Measurements from ENCODE around the gene CD72. TPM values are rescaled to one million over a fixed set of nuclear protein-coding genes. Genes with fewer than 3 reads are reported as not detected.
"Not testable (repeated sequence)": the region's sequence is repeated elsewhere in the genome, so short reads cannot be mapped to it uniquely, and the experiment has no call there.

Gene CD72
- total RNA-seq, 1 donor, result 1.1 TPM

GRCh38 chr9:35612843-35613242 is 5.4 kb downstream of the CD72 start:
- no peak overlapping the region for H3K4me3 ChIP-seq (ENCODE audit: low read depth, low read length)
- no peak for DNase-seq (ENCODE audit: low read depth)
- TF ChIP-seq CTCF (IDR thresholded peaks at IDR 0.05; ENCODE audit: insufficient read depth, low read length), result no peak

- DNase-seq (ENCODE audit: low read depth); H3K4me3 ChIP-seq (ENCODE audit: low read depth, low read length): not testable (repeated sequence)
Measured at GRCh38 chr9:35612066-35612465, 6.1 kb downstream of the CD72 start.

- H3K4me3 ChIP-seq (ENCODE audit: low read depth, low read length), result no peak overlapping the region
- DNase-seq (ENCODE audit: low read depth), result peak; percentile 44
- peak; percentile 72 for TF ChIP-seq CTCF (IDR thresholded peaks at IDR 0.05; ENCODE audit: insufficient read depth, low read length)
Measured at GRCh38 chr9:35611230-35611797, 6.9 kb downstream of the CD72 start.

- DNase-seq (ENCODE audit: low read depth), result no peak
- TF ChIP-seq CTCF (IDR thresholded peaks at IDR 0.05; ENCODE audit: insufficient read depth, low read length), result no peak
- H3K4me3 ChIP-seq (ENCODE audit: low read depth, low read length), result no peak overlapping the region
Measured at GRCh38 chr9:35609820-35610163, 8.4 kb downstream of the CD72 start.

- no peak for DNase-seq (ENCODE audit: low read depth)
- no peak for TF ChIP-seq CTCF (IDR thresholded peaks at IDR 0.05; ENCODE audit: insufficient read depth, low read length)
- H3K4me3 ChIP-seq (ENCODE audit: low read depth, low read length), result no peak overlapping the region
Measured at GRCh38 chr9:35609001-35609819, 9.0 kb downstream of the CD72 start.

- TF ChIP-seq CTCF (IDR thresholded peaks at IDR 0.05; ENCODE audit: insufficient read depth, low read length), result no peak
Measured at GRCh38 chr9:35608221-35608620, 10.0 kb downstream of the CD72 start.

GRCh38 chr9:35606726-35607125 is 11.5 kb downstream of the CD72 start:
- no peak for TF ChIP-seq CTCF (IDR thresholded peaks at IDR 0.05; ENCODE audit: insufficient read depth, low read length)
- DNase-seq (ENCODE audit: low read depth), result no peak
- peak overlapping the region; percentile 41 for H3K4me3 ChIP-seq (ENCODE audit: low read depth, low read length)

More at GRCh38 chr9:35608221-35608620, 10.0 kb downstream of the CD72 start:
- no peak overlapping the region for H3K4me3 ChIP-seq (ENCODE audit: low read depth, low read length)
- no peak for DNase-seq (ENCODE audit: low read depth)
